ENCODE results near the gene KLHL1. TPM values are rescaled to one million over a fixed set of nuclear protein-coding genes. Genes with fewer than 3 reads are reported as not detected.

Gene KLHL1
- total RNA-seq, 2 donors from 2014 or later: 0.15 TPM; not detected in 1

DNA sequence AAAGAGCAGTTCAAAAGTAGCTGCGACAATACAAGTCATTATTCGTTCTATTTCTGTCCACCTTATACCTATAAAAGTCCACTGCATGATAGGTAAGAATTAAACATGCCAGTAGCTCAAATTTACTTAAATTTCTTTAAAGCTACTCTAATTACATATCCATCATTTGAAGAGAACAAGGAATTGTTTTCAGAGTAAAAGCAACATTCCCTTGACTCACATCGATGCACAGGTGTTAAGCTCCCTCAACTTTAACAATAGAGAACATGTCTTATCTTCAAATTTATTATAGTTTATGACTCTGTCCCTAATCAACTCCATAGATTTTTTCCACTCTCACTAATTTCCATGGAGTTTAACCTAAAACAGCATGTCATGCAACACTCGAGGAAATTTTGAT, 158.1 kb downstream of the KLHL1 start:
- Mint-ChIP-seq H3K4me3 (no peak overlapping the region), H3K4me1 (no peaks in the 10 kb centered on the region), H3K27me3 (ENCODE audit: insufficient read depth) (no peaks in the 10 kb centered on the region), H3K27ac (no peak overlapping the region), H3K36me3 (ENCODE audit: low read depth) (no peaks in the 10 kb centered on the region), H3K9me3 (no peaks in the 10 kb centered on the region)
- no peaks in the 10 kb centered on the region for H3K27me3 ChIP-seq (ENCODE audit: control insufficient read depth, insufficient read depth, low read length, poor library complexity, severe bottlenecking)
- TF ChIP-seq, protein P1, sequence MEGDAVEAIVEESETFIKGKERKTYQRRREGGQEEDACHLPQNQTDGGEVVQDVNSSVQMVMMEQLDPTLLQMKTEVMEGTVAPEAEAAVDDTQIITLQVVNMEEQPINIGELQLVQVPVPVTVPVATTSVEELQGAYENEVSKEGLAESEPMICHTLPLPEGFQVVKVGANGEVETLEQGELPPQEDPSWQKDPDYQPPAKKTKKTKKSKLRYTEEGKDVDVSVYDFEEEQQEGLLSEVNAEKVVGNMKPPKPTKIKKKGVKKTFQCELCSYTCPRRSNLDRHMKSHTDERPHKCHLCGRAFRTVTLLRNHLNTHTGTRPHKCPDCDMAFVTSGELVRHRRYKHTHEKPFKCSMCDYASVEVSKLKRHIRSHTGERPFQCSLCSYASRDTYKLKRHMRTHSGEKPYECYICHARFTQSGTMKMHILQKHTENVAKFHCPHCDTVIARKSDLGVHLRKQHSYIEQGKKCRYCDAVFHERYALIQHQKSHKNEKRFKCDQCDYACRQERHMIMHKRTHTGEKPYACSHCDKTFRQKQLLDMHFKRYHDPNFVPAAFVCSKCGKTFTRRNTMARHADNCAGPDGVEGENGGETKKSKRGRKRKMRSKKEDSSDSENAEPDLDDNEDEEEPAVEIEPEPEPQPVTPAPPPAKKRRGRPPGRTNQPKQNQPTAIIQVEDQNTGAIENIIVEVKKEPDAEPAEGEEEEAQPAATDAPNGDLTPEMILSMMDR (conservative IDR thresholded peaks at IDR 0.05): no peak
- H3K4me1 ChIP-seq (ENCODE audit: control insufficient read depth, insufficient read depth, low read length): no peaks in the 10 kb centered on the region
- H3K36me3 ChIP-seq (ENCODE audit: control insufficient read depth, insufficient read depth, low read length): no peaks in the 10 kb centered on the region
- no peak overlapping the region for H3K4me3 ChIP-seq (ENCODE audit: low read length)
- 91 to 100% methylated on average over 2 to 4 of the region's 4 CpGs for whole genome bisulfite sequencing, 2 experiments (ENCODE audit: insufficient coverage in 1 of 2, insufficient read length in 1 of 2)
- H3K9ac ChIP-seq (ENCODE audit: extremely low read depth, low read length, poor library complexity, severe bottlenecking): no peak overlapping the region
- DNase-seq: no peak
- H3K9me3 ChIP-seq (ENCODE audit: control insufficient read depth, low read length): no peaks in the 10 kb centered on the region
- no peak overlapping the region for H3K27ac ChIP-seq (ENCODE audit: low read depth, low read length)

DNA sequence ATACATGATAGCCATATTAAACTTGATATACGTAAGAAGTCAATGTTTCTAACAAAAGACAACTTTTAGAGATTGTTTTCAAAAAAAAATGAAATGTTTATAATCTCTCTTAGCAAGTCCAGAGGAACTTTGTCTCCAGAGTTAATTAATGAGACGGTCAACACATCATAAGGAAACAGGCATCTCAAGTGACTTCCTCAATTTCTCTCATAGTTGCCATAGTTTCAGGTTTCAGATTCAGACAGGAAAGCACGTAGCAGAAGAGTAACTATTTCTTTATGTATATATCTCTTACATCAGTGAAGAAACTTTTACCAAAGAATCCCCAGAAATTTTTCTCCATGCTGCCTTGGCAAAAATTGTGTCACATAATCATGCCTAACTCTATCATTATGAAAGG, 160.2 kb downstream of the KLHL1 start:
- Mint-ChIP-seq H3K27me3 (ENCODE audit: insufficient read depth) (no peaks in the 10 kb centered on the region), H3K9me3 (peaks cover 4% of the 10 kb centered on the region), H3K4me1 (no peaks in the 10 kb centered on the region), H3K4me3 (no peak overlapping the region), H3K36me3 (ENCODE audit: low read depth) (no peaks in the 10 kb centered on the region), H3K27ac (no peak overlapping the region)
- DNase-seq: no peak
- Histone ChIP-seq H3K9me3 (ENCODE audit: control insufficient read depth, low read length) (no peaks in the 10 kb centered on the region), H3K27ac (ENCODE audit: low read depth, low read length) (no peak overlapping the region), H3K36me3 (ENCODE audit: control insufficient read depth, insufficient read depth, low read length) (no peaks in the 10 kb centered on the region), H3K9ac (ENCODE audit: extremely low read depth, low read length, poor library complexity, severe bottlenecking) (no peak overlapping the region), H3K4me3 (ENCODE audit: low read length) (no peak overlapping the region), H3K4me1 (ENCODE audit: control insufficient read depth, insufficient read depth, low read length) (no peaks in the 10 kb centered on the region), H3K27me3 (ENCODE audit: control insufficient read depth, insufficient read depth, low read length, poor library complexity, severe bottlenecking) (no peaks in the 10 kb centered on the region)
- WGBS, 2 experiments (ENCODE audit: insufficient coverage in 1 of 2, insufficient read length in 1 of 2): 96 to 100% methylated on average over 1 to 2 of the region's 3 CpGs
- TF ChIP-seq, protein P1 (conservative IDR thresholded peaks at IDR 0.05): no peak

DNA sequence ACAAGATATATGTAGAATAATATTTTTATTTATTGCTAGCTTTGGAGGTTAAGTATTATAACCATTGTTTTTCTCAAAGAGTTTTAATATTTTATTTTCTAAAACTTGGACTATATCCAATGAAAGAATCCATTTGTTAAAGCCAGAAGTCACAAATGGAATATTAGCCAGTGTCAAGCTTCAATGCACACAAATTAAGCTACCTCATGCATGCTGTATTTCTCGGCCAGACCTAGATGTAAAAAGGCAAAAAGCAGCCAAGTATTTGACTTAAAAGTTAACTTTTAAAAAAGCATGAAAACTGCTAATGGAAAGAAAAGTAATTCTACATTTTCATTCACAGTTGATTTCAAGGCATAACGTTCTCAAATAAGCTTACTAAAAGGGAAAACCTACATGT, 160.7 kb downstream of the KLHL1 start:
- Histone ChIP-seq H3K36me3 (ENCODE audit: control insufficient read depth, insufficient read depth, low read length) (no peaks in the 10 kb centered on the region), H3K27ac (ENCODE audit: low read depth, low read length) (no peak overlapping the region), H3K4me1 (ENCODE audit: control insufficient read depth, insufficient read depth, low read length) (no peaks in the 10 kb centered on the region), H3K27me3 (ENCODE audit: control insufficient read depth, insufficient read depth, low read length, poor library complexity, severe bottlenecking) (no peaks in the 10 kb centered on the region), H3K9me3 (ENCODE audit: control insufficient read depth, low read length) (no peaks in the 10 kb centered on the region), H3K4me3 (ENCODE audit: low read length) (no peak overlapping the region), H3K9ac (ENCODE audit: extremely low read depth, low read length, poor library complexity, severe bottlenecking) (no peak overlapping the region)
- 91% methylated on average over 2 of the region's 2 CpGs; no CpG with 5 or more reads in 1 of the 2 experiments for WGBS, 2 experiments (ENCODE audit: insufficient coverage in 1 of 2, insufficient read length in 1 of 2)
- Mint-ChIP-seq H3K4me3 (no peak overlapping the region), H3K36me3 (ENCODE audit: low read depth) (no peaks in the 10 kb centered on the region), H3K27ac (no peak overlapping the region), H3K27me3 (ENCODE audit: insufficient read depth) (no peaks in the 10 kb centered on the region), H3K9me3 (peaks cover 4% of the 10 kb centered on the region), H3K4me1 (no peaks in the 10 kb centered on the region)
- DNase-seq: no peak
- TF ChIP-seq, protein P1 (conservative IDR thresholded peaks at IDR 0.05): no peak

Data from endodermal cell (in vitro differentiated cells).